HepG2 (cell line): ENCODE results near the gene IARS2. TPM values are rescaled to one million over a fixed set of nuclear protein-coding genes. Genes with fewer than 3 reads are reported as not detected.

ENCODE experiments used
- BCL6 ChIP-seq: IDR thresholded peaks from 2 replicates; pipeline ENCODE4 v1.6.1; 2016; ENCODE audit warnings: missing genetic modification reagents, missing compliant biosample characterization
- BCLAF1 ChIP-seq: fragments of 450-650 bp; IDR thresholded peaks from 2 replicates; pipeline ENCODE4 v1.6.1; 2017; ENCODE audit warnings: mild to moderate bottlenecking
- DMAP1 ChIP-seq: IDR thresholded peaks from 2 replicates; pipeline ENCODE4 v1.6.1; 2016
- FOSL2 ChIP-seq: sonication (generic); formaldehyde crosslinking; IDR thresholded peaks from 2 replicates; pipeline ENCODE4 v1.4.0; 2020; ENCODE audit warnings: missing genetic modification reagents
- GATA4 ChIP-seq: sonication (generic); IDR thresholded peaks from 2 replicates; pipeline ENCODE4 v1.6.1; 2016; ENCODE audit warnings: antibody characterized with exemption, low read depth, borderline replicate concordance
- HOXA3 ChIP-seq: sonication (generic); formaldehyde crosslinking; IDR thresholded peaks from 2 replicates; pipeline ENCODE4 v1.5.0; 2020; ENCODE audit warnings: missing genetic modification reagents
- KDM5A ChIP-seq: fragments of 200-600 bp; sonication (generic); IDR thresholded peaks from 2 replicates; pipeline ENCODE4 v1.7.0; 2018; ENCODE audit warnings: antibody characterized with exemption, mild to moderate bottlenecking, low read length, borderline replicate concordance
- POLR2AphosphoS2 ChIP-seq: IDR thresholded peaks from 2 replicates; pipeline ENCODE4 v1.6.1; 2011; ENCODE audit warnings: low read depth, low read length, improper control_type of control experiment
- SALL1 ChIP-seq: sonication (generic); formaldehyde crosslinking; IDR thresholded peaks from 2 replicates; pipeline ENCODE4 v1.8.0; 2022; ENCODE audit warnings: mild to moderate bottlenecking, missing genetic modification reagents
- TBX3 ChIP-seq: fragments of 450-650 bp; IDR thresholded peaks from 2 replicates; pipeline ENCODE4 v1.6.1; 2017; ENCODE audit warnings: antibody characterized with exemption, mild to moderate bottlenecking, inconsistent platforms, borderline replicate concordance
- ZBED4 ChIP-seq: sonication (generic); formaldehyde crosslinking; IDR thresholded peaks from 2 replicates; pipeline ENCODE4 v1.4.0; 2020; ENCODE audit warnings: missing genetic modification reagents, borderline replicate concordance
- ZNF709 ChIP-seq: sonication (generic); formaldehyde crosslinking; IDR thresholded peaks from 2 replicates; pipeline ENCODE4 v1.5.0; 2020; ENCODE audit warnings: mild to moderate bottlenecking, missing genetic modification reagents
- ZZZ3 ChIP-seq: sonication (generic); formaldehyde crosslinking; IDR thresholded peaks from 2 replicates; pipeline ENCODE4 v1.4.0; 2020; ENCODE audit warnings: missing genetic modification reagents, mild to moderate bottlenecking, borderline replicate concordance
- polyA plus RNA-seq, 8 experiments: library from polyadenylated mRNA; depleted of rRNA in 3 of 8; stranded (reverse) in 7 of 8; unstranded in 1 of 8; fragments of >200 nt; fragmentation: Illumina TruSeq in 4 of 8; extraction: Trizol in 4 of 8; gene quantifications; 2 replicates each; pipeline versions ENCODE4 v1.2.1 to v1.2.3, GENCODE V29; 2011 to 2016; ENCODE audit warnings: low read depth in 4 of 8, missing spikeins in 1 of 8, mixed read lengths in 1 of 8; ENCODE audit not compliant: insufficient read depth in 1 of 8
- total RNA-seq, 5 experiments: library from RNA; depleted of rRNA; stranded (reverse); fragments of >200 nt; fragmentation: Illumina TruSeq; extraction: Trizol; gene quantifications; 2 replicates each; pipeline ENCODE4 v1.2.3, GENCODE V29; 2016; ENCODE audit warnings: low read depth in 1 of 5
- TF ChIP-seq, protein P1 (sequence below): sonication (generic); formaldehyde crosslinking; IDR thresholded peaks from 2 replicates; pipeline ENCODE4 v1.8.1; 2023; ENCODE audit warnings: mild to moderate bottlenecking, moderate library complexity, missing genetic modification reagents
- TF ChIP-seq, protein P2 (sequence below): sonication (generic); formaldehyde crosslinking; IDR thresholded peaks from 2 replicates; pipeline ENCODE4 v1.8.0; 2022; ENCODE audit warnings: missing genetic modification reagents, low read depth, mild to moderate bottlenecking, borderline replicate concordance
- TF ChIP-seq, protein P3 (sequence below): sonication (generic); formaldehyde crosslinking; IDR thresholded peaks from 2 replicates; pipeline ENCODE4 v1.4.0; 2020; ENCODE audit warnings: missing genetic modification reagents, borderline replicate concordance
- TF ChIP-seq, protein P4 (sequence below): sonication (generic); formaldehyde crosslinking; IDR thresholded peaks from 2 replicates; pipeline ENCODE4 v1.8.1; 2023; ENCODE audit warnings: missing genetic modification reagents, mild to moderate bottlenecking, borderline replicate concordance

The IARS2 gene
- total and polyA plus RNA-seq, 2 of the 13 experiments (the other 11 are each of a cell fraction or from before 2014, with no cell fraction given): 28.6 to 122 TPM

DNA sequence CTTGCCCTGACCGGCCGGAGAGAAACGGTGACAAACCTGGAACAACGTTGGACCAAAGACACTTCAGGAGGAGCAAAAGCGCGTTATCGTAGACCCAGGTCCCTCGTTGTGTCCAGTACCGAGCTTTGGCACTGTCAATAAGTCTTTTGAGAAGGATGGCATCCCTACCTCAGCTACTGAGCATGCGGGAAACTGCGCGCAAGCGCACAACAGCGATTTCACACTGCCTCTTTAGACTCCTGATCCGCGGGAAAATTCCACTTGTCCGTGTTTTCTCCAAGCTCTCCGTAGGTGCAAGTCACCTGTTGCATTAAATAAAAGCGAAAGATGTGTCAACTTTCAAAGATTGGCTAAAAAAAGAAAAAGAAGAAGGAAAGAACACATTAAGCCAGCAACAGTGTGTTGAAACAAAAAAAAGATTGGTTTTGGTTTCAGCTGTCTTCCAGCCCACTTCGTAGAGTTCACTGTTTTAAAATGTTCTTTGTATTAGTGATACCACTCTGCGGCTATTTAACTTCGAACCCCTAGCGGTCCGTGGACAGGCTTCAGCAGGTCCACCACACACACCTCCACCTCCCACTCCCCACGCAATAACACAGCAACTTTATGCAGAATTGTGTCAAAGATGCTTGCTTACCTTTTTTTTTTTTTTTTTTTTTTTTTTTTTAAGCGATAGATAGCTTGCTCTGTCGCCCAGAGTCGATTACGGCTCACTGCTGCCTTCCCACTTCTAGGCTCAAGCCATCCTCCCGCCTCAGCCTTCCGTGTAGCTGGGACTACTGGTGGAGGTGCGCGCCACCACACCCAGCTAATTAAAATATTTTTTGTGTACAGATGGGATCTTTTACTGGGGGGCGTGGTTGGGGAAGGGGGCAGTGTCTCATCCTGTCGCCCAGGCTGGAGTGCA is 4.0 kb upstream of the IARS2 start, which contains the start of gene BPNT1 (continued):
- TF ChIP-seq ZBED4 (CRISPR knock-in tag) (peak; percentile 47; the same call in 1 of the 2 replicates), GATA4 (peak; percentile 39; the same call in 1 of the 2 replicates), POLR2AphosphoS2 (no peak), KDM5A (peak; percentile 68; the same call in 1 of the 2 replicates), DMAP1 (CRISPR knock-in tag) (peak; percentile 54; the same call in 1 of the 2 replicates), SALL1 (CRISPR knock-in tag) (peak; percentile 81), BCLAF1 (no peak), ZNF709 (CRISPR knock-in tag) (0 out of 2 replicates have a peak, but pooled peaks have one; percentile 49), FOSL2 (CRISPR knock-in tag) (peak; percentile 51), TBX3 (peak; percentile 68; the same call in 1 of the 2 replicates), BCL6 (CRISPR knock-in tag) (peak; percentile 26; the same call in 1 of the 2 replicates), HOXA3 (CRISPR knock-in tag) (peak; percentile 53), ZZZ3 (peak; percentile 34; the same call in 1 of the 2 replicates)
- TF ChIP-seq, protein P1, sequence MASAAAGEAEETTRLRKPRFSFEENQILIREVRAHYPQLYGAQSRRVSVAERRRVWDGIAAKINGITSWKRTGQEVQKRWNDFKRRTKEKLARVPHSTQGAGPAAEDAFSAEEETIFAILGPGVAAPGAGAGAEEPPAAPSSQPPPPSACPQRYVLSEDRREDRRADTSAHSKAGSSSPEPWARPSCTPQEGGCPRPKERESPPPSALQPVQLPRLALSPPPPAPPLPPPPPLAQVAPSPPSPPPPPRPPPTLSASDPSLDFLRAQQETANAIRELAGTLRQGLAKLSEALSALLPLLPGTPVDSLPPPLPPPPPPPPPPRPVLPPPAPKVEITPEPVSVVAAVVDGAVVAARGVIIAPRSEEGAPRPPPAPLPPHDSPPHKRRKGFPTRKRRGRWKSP (CRISPR knock-in tag): peak; percentile 65; the same call in 1 of the 2 replicates
- TF ChIP-seq, protein P2, sequence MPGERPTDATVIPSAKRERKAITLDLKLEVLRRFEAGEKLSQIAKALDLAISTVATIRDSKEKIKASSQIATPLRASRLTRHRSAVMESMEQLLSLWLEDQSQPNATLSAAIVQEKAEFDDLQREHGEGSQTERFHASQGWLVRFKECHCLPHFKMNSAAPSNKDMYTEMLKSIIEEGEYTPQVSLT (CRISPR knock-in tag): no peak
- TF ChIP-seq, protein P3, sequence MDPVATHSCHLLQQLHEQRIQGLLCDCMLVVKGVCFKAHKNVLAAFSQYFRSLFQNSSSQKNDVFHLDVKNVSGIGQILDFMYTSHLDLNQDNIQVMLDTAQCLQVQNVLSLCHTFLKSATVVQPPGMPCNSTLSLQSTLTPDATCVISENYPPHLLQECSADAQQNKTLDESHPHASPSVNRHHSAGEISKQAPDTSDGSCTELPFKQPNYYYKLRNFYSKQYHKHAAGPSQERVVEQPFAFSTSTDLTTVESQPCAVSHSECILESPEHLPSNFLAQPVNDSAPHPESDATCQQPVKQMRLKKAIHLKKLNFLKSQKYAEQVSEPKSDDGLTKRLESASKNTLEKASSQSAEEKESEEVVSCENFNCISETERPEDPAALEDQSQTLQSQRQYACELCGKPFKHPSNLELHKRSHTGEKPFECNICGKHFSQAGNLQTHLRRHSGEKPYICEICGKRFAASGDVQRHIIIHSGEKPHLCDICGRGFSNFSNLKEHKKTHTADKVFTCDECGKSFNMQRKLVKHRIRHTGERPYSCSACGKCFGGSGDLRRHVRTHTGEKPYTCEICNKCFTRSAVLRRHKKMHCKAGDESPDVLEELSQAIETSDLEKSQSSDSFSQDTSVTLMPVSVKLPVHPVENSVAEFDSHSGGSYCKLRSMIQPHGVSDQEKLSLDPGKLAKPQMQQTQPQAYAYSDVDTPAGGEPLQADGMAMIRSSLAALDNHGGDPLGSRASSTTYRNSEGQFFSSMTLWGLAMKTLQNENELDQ (CRISPR knock-in tag): no peak
- TF ChIP-seq, protein P4, sequence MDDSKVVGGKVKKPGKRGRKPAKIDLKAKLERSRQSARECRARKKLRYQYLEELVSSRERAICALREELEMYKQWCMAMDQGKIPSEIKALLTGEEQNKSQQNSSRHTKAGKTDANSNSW (CRISPR knock-in tag): no peak
